Measurements from ENCODE around the gene UNC13A. TPM values are rescaled to one million over a fixed set of nuclear protein-coding genes. Genes with fewer than 3 reads are reported as not detected.

The UNC13A gene
- total RNA-seq (ENCODE audit: low replicate concordance): 0.77 and 1.3 TPM in 2 replicates

DNA sequence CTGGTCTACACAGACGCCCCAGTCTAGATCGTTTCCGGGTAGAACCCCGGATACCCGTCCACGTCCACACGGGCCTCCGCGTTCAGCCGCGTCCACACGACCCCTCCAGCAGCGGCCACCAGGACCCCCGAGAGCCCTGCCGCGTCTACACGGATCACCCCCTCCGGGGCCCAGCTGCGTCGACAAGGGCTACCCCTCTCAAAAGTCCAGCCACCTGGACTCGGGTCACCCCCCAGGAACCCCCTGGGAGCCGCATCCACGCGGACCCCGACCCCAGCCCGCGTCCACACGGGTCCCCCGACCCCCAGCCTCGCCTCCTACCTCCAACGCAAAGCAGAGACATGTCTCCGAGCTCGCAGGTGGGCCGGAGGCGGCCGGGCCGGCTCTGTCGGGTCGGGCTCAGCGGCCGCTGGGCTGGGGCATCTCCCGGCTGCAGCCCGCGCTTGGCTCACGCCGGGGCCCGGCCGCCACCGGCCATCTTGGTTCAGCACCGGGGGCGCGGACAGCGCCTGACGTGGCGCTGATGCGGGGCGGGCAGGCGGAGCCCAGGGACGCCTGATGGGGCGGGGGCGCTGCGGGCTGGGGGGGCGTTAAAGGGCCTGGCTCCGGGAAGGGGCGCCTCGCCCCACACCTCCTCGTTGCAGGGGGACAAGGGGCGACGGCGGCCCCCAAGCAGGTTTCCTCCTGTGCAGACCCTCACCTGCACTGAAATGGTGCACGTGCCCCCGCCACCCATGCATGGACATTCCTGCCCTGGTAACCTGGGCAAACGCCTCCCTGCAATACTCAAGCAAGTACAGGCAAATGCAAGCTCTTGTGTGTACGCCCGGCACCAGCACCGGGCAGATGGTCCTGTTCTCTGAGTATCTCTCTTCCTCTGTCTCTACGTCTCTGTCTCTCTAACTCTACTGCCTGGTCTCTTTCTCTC, at the start of gene UNC13A:
Gene UNC13A (minus strand): TSS at position 498 of the 928 bp plus-strand sequence. CDS start 155 bp downstream, at position 343.
- Histone ChIP-seq H3K27ac (no peak within 1 kb of the TSS), H3F3A (ENCODE audit: low read depth) (peaks cover 16% of the 10 kb centered on the region), H3K9me3 (ENCODE audit: low read depth) (no peaks in the 10 kb centered on the region), H3K9ac (no peak within 1 kb of the TSS), H3K4me2 (peak within 1 kb of the TSS; percentile 89), H3K4me3 (peak within 1 kb of the TSS; percentile 48), H2AFZ (replicated peaks) (no peak within 1 kb of the TSS), H3K36me3 (no peaks in the 10 kb centered on the region), H3K79me2 (ENCODE audit: low read depth) (no peaks in the 10 kb centered on the region), H3K27me3 (peaks cover 29% of the 10 kb centered on the region), H4K20me1 (ENCODE audit: low read depth) (peaks cover 23% of the 10 kb centered on the region), H3K4me1 (peaks cover 24% of the 10 kb centered on the region)
- peak; percentile 92 for DNase-seq (ENCODE audit: low spot score)
- Mint-ChIP-seq H3K27ac (no peak within 1 kb of the TSS), H3K9me3 (no peaks in the 10 kb centered on the region), H3K4me1 (peaks cover 25% of the 10 kb centered on the region), H3K36me3 (no peaks in the 10 kb centered on the region), H3K4me3 (peak within 1 kb of the TSS; percentile 90), H3K27me3 (ENCODE audit: insufficient read depth, low read depth) (peaks cover 34% of the 10 kb centered on the region)
- TF ChIP-seq EZH2phosphoT487 (IDR thresholded peaks at IDR 0.05) (peak; percentile 60), EZH2 (IDR thresholded peaks at IDR 0.05) (peak; percentile 60)
- TF ChIP-seq, protein P1, sequence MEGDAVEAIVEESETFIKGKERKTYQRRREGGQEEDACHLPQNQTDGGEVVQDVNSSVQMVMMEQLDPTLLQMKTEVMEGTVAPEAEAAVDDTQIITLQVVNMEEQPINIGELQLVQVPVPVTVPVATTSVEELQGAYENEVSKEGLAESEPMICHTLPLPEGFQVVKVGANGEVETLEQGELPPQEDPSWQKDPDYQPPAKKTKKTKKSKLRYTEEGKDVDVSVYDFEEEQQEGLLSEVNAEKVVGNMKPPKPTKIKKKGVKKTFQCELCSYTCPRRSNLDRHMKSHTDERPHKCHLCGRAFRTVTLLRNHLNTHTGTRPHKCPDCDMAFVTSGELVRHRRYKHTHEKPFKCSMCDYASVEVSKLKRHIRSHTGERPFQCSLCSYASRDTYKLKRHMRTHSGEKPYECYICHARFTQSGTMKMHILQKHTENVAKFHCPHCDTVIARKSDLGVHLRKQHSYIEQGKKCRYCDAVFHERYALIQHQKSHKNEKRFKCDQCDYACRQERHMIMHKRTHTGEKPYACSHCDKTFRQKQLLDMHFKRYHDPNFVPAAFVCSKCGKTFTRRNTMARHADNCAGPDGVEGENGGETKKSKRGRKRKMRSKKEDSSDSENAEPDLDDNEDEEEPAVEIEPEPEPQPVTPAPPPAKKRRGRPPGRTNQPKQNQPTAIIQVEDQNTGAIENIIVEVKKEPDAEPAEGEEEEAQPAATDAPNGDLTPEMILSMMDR (IDR thresholded peaks at IDR 0.05): peak; percentile 12

DNA sequence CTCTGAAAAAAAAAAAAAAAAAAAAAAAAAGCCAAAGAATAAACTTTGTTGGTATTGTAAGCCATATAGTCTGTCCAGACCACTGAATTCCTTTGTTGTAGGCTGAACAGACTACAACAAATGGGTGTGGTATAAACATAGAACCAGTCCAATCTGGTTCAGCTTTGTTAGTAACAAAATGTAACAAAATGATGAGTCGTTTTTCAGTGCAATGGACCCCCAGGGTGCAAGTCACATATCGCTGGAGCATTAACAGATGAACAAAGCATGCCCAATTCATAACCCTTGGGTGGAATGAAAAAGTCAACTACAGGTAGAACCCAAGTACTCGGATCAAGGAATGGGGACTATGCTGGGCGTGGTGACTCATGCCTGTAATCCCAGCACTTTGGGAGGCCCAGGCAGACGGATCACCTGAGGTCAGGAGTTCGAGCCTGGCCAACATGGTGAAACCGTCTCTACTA, 49.6 kb upstream of the UNC13A start:
- no peaks in the 10 kb centered on the region for H3K9me3 ChIP-seq (ENCODE audit: low read depth)
- DNase-seq (ENCODE audit: low spot score): no peak
- no peaks in the 10 kb centered on the region for H3K36me3 ChIP-seq
- no peak overlapping the region for H3K4me2 ChIP-seq
- peaks cover 21% of the 10 kb centered on the region for H4K20me1 ChIP-seq (ENCODE audit: low read depth)
- TF ChIP-seq, protein P1 (IDR thresholded peaks at IDR 0.05): no peak
- TF ChIP-seq EZH2 (IDR thresholded peaks at IDR 0.05): no peak
- no peak for TF ChIP-seq EZH2phosphoT487 (IDR thresholded peaks at IDR 0.05)
- no peak overlapping the region for H3K4me3 ChIP-seq
- H3K9ac ChIP-seq: no peak overlapping the region
- H3K9me3 Mint-ChIP-seq: peaks cover 10% of the 10 kb centered on the region
- H3K27me3 ChIP-seq: no peaks in the 10 kb centered on the region
- no peak overlapping the region for H2AFZ ChIP-seq (replicated peaks)
- no peak overlapping the region for H3K27ac ChIP-seq
- H3K79me2 ChIP-seq (ENCODE audit: low read depth): peaks cover 2% of the 10 kb centered on the region
- no peak overlapping the region for H3K4me3 Mint-ChIP-seq
- peaks cover 9% of the 10 kb centered on the region for H3K4me1 Mint-ChIP-seq
- H3K4me1 ChIP-seq: no peaks in the 10 kb centered on the region
- H3F3A ChIP-seq (ENCODE audit: low read depth): peaks cover 7% of the 10 kb centered on the region
- peaks cover 2% of the 10 kb centered on the region for H3K27me3 Mint-ChIP-seq (ENCODE audit: insufficient read depth, low read depth)
- peaks cover 13% of the 10 kb centered on the region for H3K36me3 Mint-ChIP-seq
- H3K27ac Mint-ChIP-seq: no peak overlapping the region

DNA sequence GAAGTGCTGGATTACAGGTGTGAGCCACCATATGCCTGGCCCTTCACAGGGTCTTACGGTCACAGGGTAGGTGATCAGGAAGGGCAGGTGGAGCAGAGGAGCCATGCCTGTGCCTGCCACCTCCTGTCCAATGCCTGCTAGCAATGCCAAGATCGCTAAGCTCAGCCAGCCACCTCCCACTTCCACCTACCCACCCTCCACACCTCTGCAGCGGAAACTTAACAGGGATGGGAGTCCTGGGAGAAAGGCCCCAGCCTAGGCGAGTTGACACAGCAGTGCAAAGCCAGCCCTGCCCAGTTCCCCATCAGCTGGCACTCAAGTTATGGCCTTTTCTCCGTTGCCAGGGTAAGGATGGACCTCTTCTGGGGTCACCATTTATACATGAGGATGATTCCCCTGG, 47.3 kb upstream of the UNC13A start:
- TF ChIP-seq EZH2phosphoT487 (IDR thresholded peaks at IDR 0.05): no peak
- TF ChIP-seq EZH2 (IDR thresholded peaks at IDR 0.05): no peak
- TF ChIP-seq, protein P1 (IDR thresholded peaks at IDR 0.05): no peak
- no peaks in the 10 kb centered on the region for H3K9me3 Mint-ChIP-seq
- H3K27ac ChIP-seq: no peak overlapping the region
- peaks cover 7% of the 10 kb centered on the region for H3F3A ChIP-seq (ENCODE audit: low read depth)
- H3K27me3 Mint-ChIP-seq (ENCODE audit: insufficient read depth, low read depth): peaks cover 2% of the 10 kb centered on the region
- H3K36me3 ChIP-seq: no peaks in the 10 kb centered on the region
- H2AFZ ChIP-seq (replicated peaks): no peak overlapping the region
- H3K36me3 Mint-ChIP-seq: peaks cover 23% of the 10 kb centered on the region
- H3K9ac ChIP-seq: no peak overlapping the region
- no peaks in the 10 kb centered on the region for H3K4me1 ChIP-seq
- no peaks in the 10 kb centered on the region for H3K9me3 ChIP-seq (ENCODE audit: low read depth)
- H3K4me3 ChIP-seq: no peak overlapping the region
- H3K4me3 Mint-ChIP-seq: no peak overlapping the region
- peaks cover 44% of the 10 kb centered on the region for H4K20me1 ChIP-seq (ENCODE audit: low read depth)
- H3K27ac Mint-ChIP-seq: no peak overlapping the region
- no peak for DNase-seq (ENCODE audit: low spot score)
- no peak overlapping the region for H3K4me2 ChIP-seq
- H3K79me2 ChIP-seq (ENCODE audit: low read depth): peaks cover 25% of the 10 kb centered on the region
- H3K27me3 ChIP-seq: no peaks in the 10 kb centered on the region
- peaks cover 13% of the 10 kb centered on the region for H3K4me1 Mint-ChIP-seq
